Measurements from ENCODE around the gene CPVL. TPM values are rescaled to one million over a fixed set of nuclear protein-coding genes. Genes with fewer than 3 reads are reported as not detected.

Gene CPVL
- polyA plus RNA-seq, 3 donors: 410 to 1,111 (median 1,108) TPM

DNA sequence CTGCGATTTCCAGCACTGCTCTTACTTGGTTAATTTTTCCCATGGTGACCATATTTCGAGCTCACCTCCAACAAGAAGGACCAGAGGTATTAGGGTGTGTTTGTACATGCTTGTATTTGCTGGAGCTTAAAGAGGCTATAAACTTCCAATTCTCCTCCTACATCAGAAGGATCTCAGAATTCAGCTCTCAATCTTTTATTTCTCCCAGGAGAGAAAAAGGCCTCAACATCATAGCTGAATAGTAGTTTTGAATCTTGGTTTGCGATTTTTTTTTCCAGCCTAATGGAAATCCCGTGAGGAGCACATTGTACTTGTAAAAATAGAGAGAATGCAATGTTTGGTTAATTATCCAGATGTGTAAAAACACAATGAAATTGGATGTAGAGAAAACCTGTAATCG lies 69.7 kb downstream of the CPVL start:
- H3K9me3 Mint-ChIP-seq: peaks cover 0 to 2% (median 0%) of the 10 kb centered on the region in 7 donors
- peaks cover 84% of the 10 kb centered on the region for H4K20me1 ChIP-seq (ENCODE audit: insufficient read depth, low read length)
- no peak overlapping the region for H3K4me3 Mint-ChIP-seq
- H3K27me3 ChIP-seq (ENCODE audit: control insufficient read depth in 2 of 2, insufficient read depth in 2 of 2, low read length in 2 of 2): no peaks in the 10 kb centered on the region
- H3K27ac Mint-ChIP-seq: no peak overlapping the region
- H3K4me1 Mint-ChIP-seq: no peaks in the 10 kb centered on the region
- H3K9ac ChIP-seq (ENCODE audit: insufficient read depth, low read length, poor library complexity, severe bottlenecking): no peak overlapping the region
- H2AFZ ChIP-seq (ENCODE audit: insufficient read depth, low read depth, low read length, poor library complexity, severe bottlenecking): no peak overlapping the region
- TF ChIP-seq, protein P1, sequence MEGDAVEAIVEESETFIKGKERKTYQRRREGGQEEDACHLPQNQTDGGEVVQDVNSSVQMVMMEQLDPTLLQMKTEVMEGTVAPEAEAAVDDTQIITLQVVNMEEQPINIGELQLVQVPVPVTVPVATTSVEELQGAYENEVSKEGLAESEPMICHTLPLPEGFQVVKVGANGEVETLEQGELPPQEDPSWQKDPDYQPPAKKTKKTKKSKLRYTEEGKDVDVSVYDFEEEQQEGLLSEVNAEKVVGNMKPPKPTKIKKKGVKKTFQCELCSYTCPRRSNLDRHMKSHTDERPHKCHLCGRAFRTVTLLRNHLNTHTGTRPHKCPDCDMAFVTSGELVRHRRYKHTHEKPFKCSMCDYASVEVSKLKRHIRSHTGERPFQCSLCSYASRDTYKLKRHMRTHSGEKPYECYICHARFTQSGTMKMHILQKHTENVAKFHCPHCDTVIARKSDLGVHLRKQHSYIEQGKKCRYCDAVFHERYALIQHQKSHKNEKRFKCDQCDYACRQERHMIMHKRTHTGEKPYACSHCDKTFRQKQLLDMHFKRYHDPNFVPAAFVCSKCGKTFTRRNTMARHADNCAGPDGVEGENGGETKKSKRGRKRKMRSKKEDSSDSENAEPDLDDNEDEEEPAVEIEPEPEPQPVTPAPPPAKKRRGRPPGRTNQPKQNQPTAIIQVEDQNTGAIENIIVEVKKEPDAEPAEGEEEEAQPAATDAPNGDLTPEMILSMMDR (IDR thresholded peaks at IDR 0.05): no peak
- H3K9me3 ChIP-seq (replicated peaks in 1 of 2; ENCODE audit: control insufficient read depth in 1 of 2, insufficient read depth in 1 of 2, low read length in 2 of 2): no peaks in the 10 kb centered on the region
- H3K27ac ChIP-seq (ENCODE audit: low read depth in 1 of 2, low read length in 2 of 2): no peak overlapping the region
- H3K4me1 ChIP-seq (ENCODE audit: control insufficient read depth in 1 of 2, insufficient read depth in 2 of 2, low read length in 2 of 2): no peaks in the 10 kb centered on the region
- no peak for DNase-seq
- H3K36me3 ChIP-seq (replicated peaks in 1 of 2; ENCODE audit: control insufficient read depth in 1 of 2, insufficient read depth in 2 of 2, low read length in 2 of 2): peaks cover 15 to 95% of the 10 kb centered on the region in 2 donors
- peaks cover 3 to 10% (median 6%) of the 10 kb centered on the region in 3 donors for H3K27me3 Mint-ChIP-seq (ENCODE audit: low read depth in 3 of 3)
- no peak overlapping the region for H3K4me2 ChIP-seq (replicated peaks; ENCODE audit: extremely low read depth, low read length, poor library complexity, severe bottlenecking)
- WGBS (ENCODE audit: insufficient coverage): 80% methylated on average over 1 of the region's 5 CpGs
- H3K79me2 ChIP-seq (ENCODE audit: insufficient read depth, low read length): no peaks in the 10 kb centered on the region
- peaks cover 74 to 86% of the 10 kb centered on the region in 2 donors for H3K36me3 Mint-ChIP-seq
- no peak overlapping the region for H3K4me3 ChIP-seq (replicated peaks in 1 of 3; ENCODE audit: low read depth in 2 of 3, low read length in 3 of 3)
- intact Hi-C loops (cut with micrococcal nuclease): no loop called here

DNA sequence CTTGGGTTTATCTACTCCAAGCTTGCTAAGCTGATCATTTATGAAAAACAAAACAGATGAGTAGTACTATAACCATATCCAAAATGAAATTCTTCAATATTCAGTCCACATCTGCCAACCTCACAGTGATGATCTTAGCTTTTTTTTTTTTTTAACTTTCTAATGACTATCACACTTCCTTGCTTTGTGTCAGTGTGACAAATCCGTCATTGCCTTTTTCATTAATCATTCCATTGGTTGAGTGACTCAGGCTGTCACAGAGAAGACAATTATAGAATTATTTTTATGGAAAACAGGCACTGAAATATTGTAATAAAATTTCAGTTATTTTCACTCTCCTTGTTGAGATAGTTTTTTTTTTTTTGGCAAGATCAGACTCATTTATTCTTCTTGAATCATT lies 70.7 kb downstream of the CPVL start:
- Mint-ChIP-seq H3K27ac (no peak overlapping the region), H3K36me3 (peaks cover 74 to 87% of the 10 kb centered on the region in 2 donors), H3K9me3 (peaks cover 0 to 2% (median 0%) of the 10 kb centered on the region in 7 donors), H3K4me1 (no peaks in the 10 kb centered on the region), H3K27me3 (ENCODE audit: low read depth in 3 of 3) (peaks cover 2 to 3% (median 3%) of the 10 kb centered on the region in 3 donors), H3K4me3 (no peak overlapping the region)
- DNase-seq: no peak
- Histone ChIP-seq H2AFZ (ENCODE audit: insufficient read depth, low read depth, low read length, poor library complexity, severe bottlenecking) (no peak overlapping the region), H3K9me3 (replicated peaks in 1 of 2; ENCODE audit: control insufficient read depth in 1 of 2, insufficient read depth in 1 of 2, low read length in 2 of 2) (no peaks in the 10 kb centered on the region), H3K4me2 (replicated peaks; ENCODE audit: extremely low read depth, low read length, poor library complexity, severe bottlenecking) (no peak overlapping the region), H3K27me3 (ENCODE audit: control insufficient read depth in 2 of 2, insufficient read depth in 2 of 2, low read length in 2 of 2) (no peaks in the 10 kb centered on the region), H3K4me1 (ENCODE audit: control insufficient read depth in 1 of 2, insufficient read depth in 2 of 2, low read length in 2 of 2) (no peaks in the 10 kb centered on the region), H3K36me3 (replicated peaks in 1 of 2; ENCODE audit: control insufficient read depth in 1 of 2, insufficient read depth in 2 of 2, low read length in 2 of 2) (peaks cover 25 to 95% of the 10 kb centered on the region in 2 donors), H3K9ac (ENCODE audit: insufficient read depth, low read length, poor library complexity, severe bottlenecking) (no peak overlapping the region), H3K27ac (ENCODE audit: low read depth in 1 of 2, low read length in 2 of 2) (no peak overlapping the region), H3K79me2 (ENCODE audit: insufficient read depth, low read length) (no peaks in the 10 kb centered on the region), H3K4me3 (replicated peaks in 1 of 3; ENCODE audit: low read depth in 2 of 3, low read length in 3 of 3) (no peak overlapping the region), H4K20me1 (ENCODE audit: insufficient read depth, low read length) (peaks cover 82% of the 10 kb centered on the region)
- TF ChIP-seq, protein P1 (IDR thresholded peaks at IDR 0.05): no peak
- no CpG with 5 or more reads among the region's 1 CpG for WGBS (ENCODE audit: insufficient coverage)
- intact Hi-C loops (cut with micrococcal nuclease): no loop called here

Measured in CD14-positive monocyte (primary cell).